Fibroblast of skin of left quadriceps (primary cell): ENCODE measurements around the gene HTR7.
"Not testable (repeated sequence)": the region's sequence is repeated elsewhere in the genome, so short reads cannot be mapped to it uniquely, and the experiment has no call there.

Experiments
- DNase-seq, 2 experiments: peaks; one replicate each; pipeline ENCODE4 v3.0.0-alpha.2; 2013; ENCODE audit warnings: low read depth in 2 of 2

The HTR7 gene

GRCh38 chr10:90858461-90858968 lies 676 bp upstream of the HTR7 start:
- DNase-seq, result no peak

GRCh38 chr10:90856964-90857634 lies 740 bp downstream of the HTR7 start:
- no peak for DNase-seq

- DNase-seq, result no peak
These were observed 1.6 kb downstream of the HTR7 start for GRCh38 chr10:90856261-90856660.

GRCh38 chr10:90855126-90855525 lies 2.7 kb downstream of the HTR7 start:
- no peak for DNase-seq

GRCh38 chr10:90849956-90850749 lies 7.7 kb downstream of the HTR7 start:
- DNase-seq, result no peak

- no peak for DNase-seq
These were observed 10.4 kb downstream of the HTR7 start for GRCh38 chr10:90847436-90847835.

- no peak for DNase-seq
These were observed 11.1 kb downstream of the HTR7 start for GRCh38 chr10:90846746-90847145.

- DNase-seq, result no peak
These were observed 12.1 kb downstream of the HTR7 start for GRCh38 chr10:90845726-90846125.

GRCh38 chr10:90842725-90843124 lies 15.1 kb downstream of the HTR7 start:
- no peak for DNase-seq

- DNase-seq, result no peak
These were observed 20.4 kb downstream of the HTR7 start for GRCh38 chr10:90837486-90837885.

- DNase-seq, result no peak
These were observed 23.5 kb downstream of the HTR7 start for GRCh38 chr10:90834326-90834725.

- no peak for DNase-seq
These were observed 25.7 kb downstream of the HTR7 start for GRCh38 chr10:90832111-90832510.

GRCh38 chr10:90822508-90822907 lies 35.3 kb downstream of the HTR7 start:
- DNase-seq, result no peak

- not testable (repeated sequence) for DNase-seq
These were observed 36.0 kb downstream of the HTR7 start for GRCh38 chr10:90821864-90822263.

- DNase-seq, result no peak
These were observed 37.9 kb downstream of the HTR7 start for GRCh38 chr10:90819911-90820310.

- no peak for DNase-seq
These were observed 39.1 kb downstream of the HTR7 start for GRCh38 chr10:90818736-90819135.

- DNase-seq, result no peak
These were observed 40.5 kb downstream of the HTR7 start for GRCh38 chr10:90817128-90817889.

GRCh38 chr10:90816466-90816865 lies 41.4 kb downstream of the HTR7 start:
- no peak for DNase-seq

- no peak for DNase-seq
These were observed 44.1 kb downstream of the HTR7 start for GRCh38 chr10:90813594-90814365.

- not testable (repeated sequence) for DNase-seq
These were observed 50.7 kb downstream of the HTR7 start for GRCh38 chr10:90807106-90807505.

GRCh38 chr10:90806677-90807076 lies 51.2 kb downstream of the HTR7 start:
- no peak for DNase-seq

- DNase-seq, result no peak
These were observed 52.6 kb downstream of the HTR7 start for GRCh38 chr10:90805206-90805605.
